Mesendoderm (in vitro differentiated cells): ENCODE data around the gene IRAG1.

Experiments used
- DNase-seq: peaks from one replicate; pipeline ENCODE4 v3.0.0; 2013
- H2AK5ac ChIP-seq: 2 replicates; pipeline ENCODE4 v1.6.1; 2013; ENCODE audit warnings: low read length, inconsistent platforms
- H2BK120ac ChIP-seq: 2 replicates; pipeline ENCODE4 v1.6.1; 2013; ENCODE audit warnings: low read depth, mild to moderate bottlenecking, low read length, moderate library complexity, mixed read lengths
- H2BK15ac ChIP-seq: replicated peaks from 2 replicates; pipeline ENCODE4 v1.6.1; 2013; ENCODE audit warnings: low read depth, mild to moderate bottlenecking, moderate library complexity
- H2BK5ac ChIP-seq: 2 replicates; pipeline ENCODE4 v1.6.1; 2013; ENCODE audit warnings: low read length, inconsistent platforms
- H3K18ac ChIP-seq: 2 replicates; pipeline ENCODE4 v1.6.1; 2013; ENCODE audit warnings: mild to moderate bottlenecking, low read length, mixed read lengths
- H3K23ac ChIP-seq: one replicate; pipeline ENCODE4 v1.6.1; 2013; ENCODE audit warnings: low read length
- H3K27ac ChIP-seq: 2 replicates; pipeline ENCODE4 v1.5.1; 2013; ENCODE audit warnings: low read depth, mild to moderate bottlenecking, inconsistent platforms, low read length, moderate library complexity
- H3K27me3 ChIP-seq: 2 replicates; pipeline ENCODE4 v1.6.1; 2013; ENCODE audit warnings: low read length, control low read depth, mild to moderate bottlenecking, inconsistent platforms; ENCODE audit not compliant: insufficient read depth, poor library complexity
- H3K36me3 ChIP-seq: 2 replicates; pipeline ENCODE4 v1.6.1; 2013; ENCODE audit warnings: low read length, inconsistent platforms; ENCODE audit not compliant: control insufficient read depth, insufficient read depth
- H3K4ac ChIP-seq: one replicate; pipeline ENCODE4 v1.6.1; 2013; ENCODE audit warnings: low read depth, mild to moderate bottlenecking, low read length, moderate library complexity
- H3K4me1 ChIP-seq: 2 replicates; pipeline ENCODE4 v1.6.1; 2013; ENCODE audit warnings: low read depth, low read length, inconsistent platforms; ENCODE audit not compliant: control insufficient read depth
- H3K4me2 ChIP-seq: 2 replicates; pipeline ENCODE4 v1.6.1; 2013; ENCODE audit warnings: low read length
- H3K4me3 ChIP-seq: 2 replicates; pipeline ENCODE4 v1.5.1; 2013; ENCODE audit warnings: mild to moderate bottlenecking, low read length
- H3K56ac ChIP-seq: one replicate; pipeline ENCODE4 v1.6.1; 2013; ENCODE audit warnings: low read length
- H3K79me1 ChIP-seq: 2 replicates; pipeline ENCODE4 v1.6.1; 2013; ENCODE audit warnings: low read length, inconsistent platforms
- H3K79me2 ChIP-seq: 2 replicates; pipeline ENCODE4 v1.6.1; 2013; ENCODE audit warnings: mild to moderate bottlenecking, low read length; ENCODE audit not compliant: control insufficient read depth, insufficient read depth
- H3K9ac ChIP-seq: 2 replicates; pipeline ENCODE4 v1.6.1; 2013; ENCODE audit warnings: low read length, inconsistent platforms
- H4K5ac ChIP-seq: one replicate; pipeline ENCODE4 v1.6.1; 2013; ENCODE audit warnings: low read length
- H4K8ac ChIP-seq: one replicate; pipeline ENCODE4 v1.6.1; 2013; ENCODE audit warnings: low read depth, mild to moderate bottlenecking, control low read depth, low read length, moderate library complexity
- WGBS: extraction: QIAGEN DNeasy Blood & Tissue Kit; methylation state at CpG from one replicate; pipeline ENCODE4 v1.1.7; 2013; ENCODE audit warnings: low lambda C conversion rate, missing lambda C conversion rate; ENCODE audit not compliant: insufficient coverage; ENCODE audit errors: extremely low coverage; 5-methylcytosine and 5-hydroxymethylcytosine counted together

Gene IRAG1

DNA sequence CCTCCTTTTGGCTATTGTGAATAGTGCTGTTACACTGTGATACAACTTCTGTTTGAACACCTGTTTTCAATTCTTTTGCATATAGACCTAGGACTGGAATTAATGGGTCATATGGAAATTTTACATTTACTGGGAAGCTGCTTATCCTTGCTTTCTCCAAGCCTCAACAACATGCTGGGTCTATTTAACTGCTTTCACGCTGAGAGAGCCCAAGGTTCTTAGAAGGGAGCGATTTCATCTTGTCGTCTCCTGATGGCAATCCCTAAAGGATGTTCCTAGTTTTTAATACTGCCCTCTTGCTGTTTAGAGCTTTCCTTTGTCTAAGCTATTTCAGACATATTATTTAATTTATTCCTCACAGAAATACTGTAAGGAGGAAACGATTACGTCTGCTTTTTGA, 15.5 kb downstream of the IRAG1 start:
- Histone ChIP-seq H2AK5ac (no peak overlapping the region), H3K4me1 (no peaks in the 10 kb centered on the region), H3K18ac (no peak overlapping the region), H3K79me2 (no peaks in the 10 kb centered on the region), H3K56ac (no peak overlapping the region), H3K79me1 (no peaks in the 10 kb centered on the region), H2BK15ac (no peak overlapping the region), H2BK120ac (no peak overlapping the region), H4K8ac (no peak overlapping the region), H3K23ac (no peak overlapping the region), H3K9ac (no peak overlapping the region), H4K5ac (no peak overlapping the region), H3K4me2 (no peak overlapping the region), H2BK5ac (no peak overlapping the region), H3K27me3 (no peaks in the 10 kb centered on the region), H3K36me3 (no peaks in the 10 kb centered on the region), H3K4me3 (no peak overlapping the region), H3K27ac (no peak overlapping the region), H3K4ac (no peak overlapping the region)
- no CpG with 5 or more reads among the region's 5 CpGs for WGBS
- no peak for DNase-seq

DNA sequence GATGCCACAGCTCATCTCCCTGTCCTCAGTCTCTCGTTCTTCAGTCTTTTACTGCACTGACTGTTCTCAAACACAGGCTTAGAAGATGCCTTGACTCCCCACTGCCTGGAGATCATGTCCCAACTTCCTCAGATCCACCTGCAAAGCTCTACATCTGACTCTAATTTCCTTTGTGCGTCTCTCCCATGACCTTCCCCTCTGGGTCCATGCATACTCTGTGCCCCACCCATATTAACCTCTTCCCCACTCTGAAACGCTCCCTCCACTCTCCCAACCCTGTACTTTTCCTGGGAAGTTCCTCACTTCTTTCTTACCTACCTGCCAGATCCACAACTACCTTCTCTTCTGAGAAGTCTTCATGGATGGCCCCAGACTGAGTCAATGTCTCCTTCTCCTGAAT, 16.6 kb downstream of the IRAG1 start:
- H3K36me3 ChIP-seq = no peaks in the 10 kb centered on the region

GRCh38 chr11:10674911-10675440, 18.6 kb downstream of the IRAG1 start:
- H3K4me3 ChIP-seq = no peak overlapping the region
- no CpG with 5 or more reads among the region's 10 CpGs for WGBS
- H3K9ac ChIP-seq = no peak overlapping the region
- H2BK120ac ChIP-seq = no peak overlapping the region
- no peak overlapping the region for H2AK5ac ChIP-seq
- no peak overlapping the region for H4K8ac ChIP-seq
- H3K56ac ChIP-seq = no peak overlapping the region
- H2BK15ac ChIP-seq = no peak overlapping the region
- H3K27ac ChIP-seq = no peak overlapping the region
- H4K5ac ChIP-seq = no peak overlapping the region
- H3K4ac ChIP-seq = no peak overlapping the region
- no peaks in the 10 kb centered on the region for H3K27me3 ChIP-seq
- H3K36me3 ChIP-seq = no peaks in the 10 kb centered on the region
- H3K23ac ChIP-seq = no peak overlapping the region
- no peak overlapping the region for H3K18ac ChIP-seq
- no peak overlapping the region for H3K4me2 ChIP-seq
- H2BK5ac ChIP-seq = no peak overlapping the region
- DNase-seq = no peak
- no peaks in the 10 kb centered on the region for H3K79me2 ChIP-seq
- H3K79me1 ChIP-seq = no peaks in the 10 kb centered on the region
- no peaks in the 10 kb centered on the region for H3K4me1 ChIP-seq

More for the DNA sequence above, 16.6 kb downstream of the IRAG1 start:
- H3K79me1 ChIP-seq = no peaks in the 10 kb centered on the region
- no peak overlapping the region for H3K4me3 ChIP-seq
- no peak overlapping the region for H4K8ac ChIP-seq
- H3K23ac ChIP-seq = no peak overlapping the region
- no peak overlapping the region for H3K9ac ChIP-seq
- no peak overlapping the region for H2BK15ac ChIP-seq
- no peak overlapping the region for H3K27ac ChIP-seq
- H3K4ac ChIP-seq = no peak overlapping the region
- H3K79me2 ChIP-seq = no peaks in the 10 kb centered on the region
- H3K4me1 ChIP-seq = no peaks in the 10 kb centered on the region
- no peak overlapping the region for H2AK5ac ChIP-seq
- H3K56ac ChIP-seq = no peak overlapping the region
- H2BK5ac ChIP-seq = no peak overlapping the region
- H3K4me2 ChIP-seq = no peak overlapping the region
- H3K27me3 ChIP-seq = no peaks in the 10 kb centered on the region
- no peak overlapping the region for H4K5ac ChIP-seq
- WGBS = no CpG with 5 or more reads among the region's 3 CpGs
- DNase-seq = no peak
- no peak overlapping the region for H3K18ac ChIP-seq
- no peak overlapping the region for H2BK120ac ChIP-seq

DNA sequence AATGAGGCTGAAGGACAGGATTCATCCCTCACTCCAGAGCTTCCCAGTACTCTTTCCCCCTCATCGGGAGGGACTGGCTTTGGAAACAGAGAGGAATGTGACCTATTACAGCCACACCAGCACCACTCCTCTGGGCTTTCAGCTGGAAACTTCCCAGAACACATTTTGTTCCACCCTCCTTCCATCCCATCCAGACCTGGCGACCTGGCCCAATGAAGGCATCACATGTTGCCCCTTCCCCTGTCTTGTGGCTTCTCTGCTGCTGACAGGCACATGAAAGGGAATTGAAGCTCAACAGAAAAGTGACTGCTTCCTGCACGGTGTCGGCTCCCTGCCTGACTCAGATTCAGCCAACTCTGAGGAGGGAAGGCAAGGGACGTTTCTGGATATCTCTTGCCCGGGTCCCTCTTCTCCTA, 19.1 kb downstream of the IRAG1 start:
- Histone ChIP-seq H3K9ac (no peak overlapping the region), H3K23ac (no peak overlapping the region), H3K79me2 (no peaks in the 10 kb centered on the region), H3K56ac (no peak overlapping the region), H4K5ac (no peak overlapping the region), H3K36me3 (no peaks in the 10 kb centered on the region), H3K4me1 (no peaks in the 10 kb centered on the region), H3K4ac (no peak overlapping the region), H2BK5ac (no peak overlapping the region), H3K27me3 (no peaks in the 10 kb centered on the region), H3K27ac (no peak overlapping the region), H3K4me2 (no peak overlapping the region), H3K18ac (no peak overlapping the region), H3K79me1 (no peaks in the 10 kb centered on the region), H4K8ac (no peak overlapping the region), H2AK5ac (no peak overlapping the region), H3K4me3 (no peak overlapping the region), H2BK120ac (no peak overlapping the region), H2BK15ac (no peak overlapping the region)
- DNase-seq = no peak
- WGBS = no CpG with 5 or more reads among the region's 6 CpGs

DNA sequence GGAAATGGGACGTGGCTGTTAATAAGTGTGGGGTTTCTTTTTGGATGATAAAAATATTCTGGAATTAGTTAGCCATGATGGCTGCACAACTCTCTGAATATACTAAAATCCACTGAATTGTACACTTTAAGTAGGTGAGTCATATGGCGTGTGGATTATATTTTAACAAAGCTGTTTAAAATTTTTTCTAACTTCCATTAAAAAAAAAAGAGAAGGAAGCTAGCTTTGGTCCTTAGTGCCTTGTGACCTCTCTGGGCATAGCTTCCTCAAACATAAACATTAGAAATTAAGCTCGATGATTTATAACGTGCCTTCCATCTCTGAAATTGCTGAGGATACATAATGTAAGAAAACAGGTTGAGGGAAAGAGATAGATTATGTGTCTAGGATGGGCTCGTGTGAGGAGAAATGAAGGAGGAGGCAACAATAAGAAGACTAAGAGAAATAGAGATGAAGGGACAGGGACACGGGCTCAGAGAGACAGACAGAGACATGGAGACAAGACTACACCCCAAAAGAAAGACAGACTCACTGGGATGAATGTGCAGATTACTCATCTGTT, 20.0 kb downstream of the IRAG1 start:
- no peak overlapping the region for H3K27ac ChIP-seq
- no peaks in the 10 kb centered on the region for H3K4me1 ChIP-seq
- H2AK5ac ChIP-seq = no peak overlapping the region
- H2BK15ac ChIP-seq = no peak overlapping the region
- H3K4me3 ChIP-seq = no peak overlapping the region
- no peak overlapping the region for H3K9ac ChIP-seq
- H3K23ac ChIP-seq = no peak overlapping the region
- no peak overlapping the region for H4K5ac ChIP-seq
- H3K79me1 ChIP-seq = no peaks in the 10 kb centered on the region
- DNase-seq = no peak
- H4K8ac ChIP-seq = no peak overlapping the region
- no peak overlapping the region for H3K4ac ChIP-seq
- no peak overlapping the region for H3K56ac ChIP-seq
- no peaks in the 10 kb centered on the region for H3K36me3 ChIP-seq
- no peak overlapping the region for H3K4me2 ChIP-seq
- no peak overlapping the region for H3K18ac ChIP-seq
- H3K79me2 ChIP-seq = no peaks in the 10 kb centered on the region
- no peak overlapping the region for H2BK5ac ChIP-seq
- WGBS = no CpG with 5 or more reads among the region's 6 CpGs
- H2BK120ac ChIP-seq = no peak overlapping the region
- no peaks in the 10 kb centered on the region for H3K27me3 ChIP-seq

DNA sequence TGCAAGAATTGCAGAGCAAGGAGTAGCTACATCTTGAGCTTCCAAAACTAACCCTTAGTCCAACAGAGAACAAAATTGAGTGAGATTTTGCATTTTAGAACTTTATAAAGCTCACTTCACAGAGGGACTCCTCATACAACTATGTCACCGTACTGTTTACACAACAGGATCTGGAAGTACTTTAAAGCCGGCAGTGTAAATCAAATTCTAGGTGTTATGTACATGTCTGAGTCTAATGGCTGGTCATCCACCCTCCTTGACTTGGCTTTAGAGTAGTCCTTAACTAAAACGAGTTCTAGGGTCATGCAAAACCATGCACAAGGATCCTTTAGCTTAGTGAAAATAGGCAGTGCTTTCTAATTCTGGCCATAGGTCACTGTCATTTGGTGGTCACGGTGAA, 23.5 kb downstream of the IRAG1 start:
- Histone ChIP-seq H2BK120ac (no peak overlapping the region), H3K4me1 (no peaks in the 10 kb centered on the region), H3K23ac (no peak overlapping the region), H3K4ac (no peak overlapping the region), H3K79me2 (no peaks in the 10 kb centered on the region), H4K5ac (no peak overlapping the region), H3K27me3 (no peaks in the 10 kb centered on the region), H3K4me3 (no peak overlapping the region), H3K56ac (no peak overlapping the region), H3K18ac (no peak overlapping the region), H2BK15ac (no peak overlapping the region), H3K27ac (no peak overlapping the region), H3K79me1 (no peaks in the 10 kb centered on the region), H3K36me3 (no peaks in the 10 kb centered on the region), H2BK5ac (no peak overlapping the region), H4K8ac (no peak overlapping the region), H3K4me2 (no peak overlapping the region), H3K9ac (no peak overlapping the region), H2AK5ac (no peak overlapping the region)
- DNase-seq = no peak
- whole genome bisulfite sequencing = no CpG with 5 or more reads among the region's 4 CpGs
